ENCODE data around the gene PEX26. TPM values are rescaled to one million over a fixed set of nuclear protein-coding genes. Genes with fewer than 3 reads are reported as not detected.

The PEX26 gene
- total and polyA plus RNA-seq, 2 donors (not counting 1 experiment from before 2014, with no cell fraction given), result 10.9 to 33.4 TPM

DNA sequence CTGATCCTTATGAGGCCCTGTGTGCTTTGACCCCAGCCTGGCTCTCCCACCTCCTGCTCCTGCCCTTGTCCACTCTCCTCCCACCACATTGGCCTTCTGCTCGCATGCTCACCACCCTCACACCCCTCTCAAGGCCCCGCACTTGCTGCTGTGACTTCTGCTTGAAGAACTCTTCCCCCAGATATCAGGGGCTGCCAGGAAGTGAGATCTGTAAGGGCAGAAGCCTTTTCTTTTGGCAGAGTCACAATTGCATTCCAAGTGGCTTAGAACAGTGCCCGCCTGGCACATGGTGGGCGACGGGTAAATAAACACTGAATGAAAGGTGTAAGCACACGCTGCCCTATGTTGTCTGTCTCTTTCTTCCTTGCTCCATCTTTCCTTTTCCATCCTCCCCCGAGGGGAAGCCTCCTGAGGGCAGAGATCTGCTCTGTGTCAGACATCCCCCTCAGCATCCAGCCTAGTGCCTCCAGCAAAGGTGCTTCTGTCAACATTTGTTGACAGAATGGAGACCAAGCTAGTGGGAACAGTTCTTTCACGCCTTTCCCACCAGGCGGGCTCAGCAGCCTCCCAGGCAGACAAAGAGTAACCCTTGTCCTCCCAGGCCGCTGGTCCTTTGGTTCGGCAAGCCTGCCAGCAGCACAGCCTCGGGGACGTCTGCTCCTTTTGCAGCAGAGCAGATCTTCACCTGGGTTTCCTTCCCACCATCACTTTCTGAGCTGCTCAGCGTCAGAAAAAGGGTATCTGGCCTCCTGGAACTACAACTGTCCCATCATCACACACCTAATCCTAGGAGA, 10.0 kb upstream of the PEX26 start:
- peaks cover 66 to 78% of the 10 kb centered on the region in 2 donors for H3K4me1 ChIP-seq (ENCODE audit: control insufficient read depth in 2 of 2, insufficient read depth in 2 of 2, low read length in 2 of 2)
- CTCF ChIA-PET, result interaction anchor here (1.0 to 3.5 kb wide), 3 partner anchors 8 to 11 kb away, joined by 4 to 38 read pairs (median 4); partner anchors contain the start of gene PEX26
- intact Hi-C loops (cut with micrococcal nuclease), result no loop called here
- H3K4me3 Mint-ChIP-seq, result peak overlapping the region; percentile 42
- peaks cover 84% of the 10 kb centered on the region for H3K4me1 Mint-ChIP-seq
- TF ChIP-seq, protein P1, sequence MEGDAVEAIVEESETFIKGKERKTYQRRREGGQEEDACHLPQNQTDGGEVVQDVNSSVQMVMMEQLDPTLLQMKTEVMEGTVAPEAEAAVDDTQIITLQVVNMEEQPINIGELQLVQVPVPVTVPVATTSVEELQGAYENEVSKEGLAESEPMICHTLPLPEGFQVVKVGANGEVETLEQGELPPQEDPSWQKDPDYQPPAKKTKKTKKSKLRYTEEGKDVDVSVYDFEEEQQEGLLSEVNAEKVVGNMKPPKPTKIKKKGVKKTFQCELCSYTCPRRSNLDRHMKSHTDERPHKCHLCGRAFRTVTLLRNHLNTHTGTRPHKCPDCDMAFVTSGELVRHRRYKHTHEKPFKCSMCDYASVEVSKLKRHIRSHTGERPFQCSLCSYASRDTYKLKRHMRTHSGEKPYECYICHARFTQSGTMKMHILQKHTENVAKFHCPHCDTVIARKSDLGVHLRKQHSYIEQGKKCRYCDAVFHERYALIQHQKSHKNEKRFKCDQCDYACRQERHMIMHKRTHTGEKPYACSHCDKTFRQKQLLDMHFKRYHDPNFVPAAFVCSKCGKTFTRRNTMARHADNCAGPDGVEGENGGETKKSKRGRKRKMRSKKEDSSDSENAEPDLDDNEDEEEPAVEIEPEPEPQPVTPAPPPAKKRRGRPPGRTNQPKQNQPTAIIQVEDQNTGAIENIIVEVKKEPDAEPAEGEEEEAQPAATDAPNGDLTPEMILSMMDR (IDR thresholded peaks at IDR 0.05), result no peak
- TF ChIP-seq EZH2 (IDR thresholded peaks at IDR 0.05; ENCODE audit: borderline replicate concordance, insufficient read depth, low read depth, low read length, poor library complexity, severe bottlenecking), result no peak
- no peaks in the 10 kb centered on the region for H3K27me3 ChIP-seq (replicated peaks in 1 of 4; ENCODE audit: control extremely low read depth in 1 of 4, control insufficient read depth in 3 of 4, insufficient read depth in 4 of 4, low read length in 3 of 4)
- no peak overlapping the region for H3K27ac ChIP-seq (ENCODE audit: low read length in 2 of 2)
- H3K27me3 Mint-ChIP-seq, result no peaks in the 10 kb centered on the region
- H3K9ac ChIP-seq (ENCODE audit: low read length), result no peak overlapping the region
- H3K27ac Mint-ChIP-seq, result peak overlapping the region; percentile 87
- 96% methylated on average over 8 of the region's 14 CpGs for WGBS (ENCODE audit: insufficient coverage)
- no peaks in the 10 kb centered on the region for H3K36me3 ChIP-seq (replicated peaks in 1 of 2; ENCODE audit: control extremely low read depth in 1 of 2, control insufficient read depth in 1 of 2, extremely low read depth in 1 of 2, insufficient read depth in 2 of 2, low read length in 1 of 2)
- H3K4me3 ChIP-seq (ENCODE audit: control extremely low read depth in 1 of 5, extremely low read depth in 1 of 5, insufficient read depth in 1 of 5, low read depth in 2 of 5, low read length in 4 of 5), result no peak overlapping the region
- H3K9me3 Mint-ChIP-seq (ENCODE audit: insufficient read depth), result no peaks in the 10 kb centered on the region
- H3K4me2 ChIP-seq (replicated peaks; ENCODE audit: low read depth, low read length, poor library complexity, severe bottlenecking), result no peak overlapping the region
- H4K20me1 ChIP-seq (ENCODE audit: control insufficient read depth, insufficient read depth, low read length, poor library complexity, severe bottlenecking), result no peaks in the 10 kb centered on the region
- POLR2A ChIA-PET, result interaction anchor here (0.6 to 2.0 kb wide), 2 partner anchors 11 to 295 kb away, joined by 6 to 12 read pairs; no protein-coding TSS in a partner anchor
- ATAC-seq (ENCODE audit: low read depth) (no peak), DNase-seq (no peak)
- no peak overlapping the region for H2AFZ ChIP-seq (ENCODE audit: insufficient read depth, low read depth, low read length, poor library complexity, severe bottlenecking)
- no peaks in the 10 kb centered on the region for H3K9me3 ChIP-seq (ENCODE audit: control extremely low read depth in 1 of 3, control insufficient read depth in 2 of 3, insufficient read depth in 1 of 3, low read length in 2 of 3)
- H3K79me2 ChIP-seq (ENCODE audit: control insufficient read depth, insufficient read depth, low read length), result no peaks in the 10 kb centered on the region

Measured in B cell (primary cell).